ENCODE results near the gene HLA-DRB5. TPM values are rescaled to one million over a fixed set of nuclear protein-coding genes. Genes with fewer than 3 reads are reported as not detected.
"Not testable (repeated sequence)": the region's sequence is repeated elsewhere in the genome, so short reads cannot be mapped to it uniquely, and the experiment has no call there.

The HLA-DRB5 gene
- total RNA-seq: 10 to 100 TPM; 22.9 to 98.5 (median 60.7) TPM
- 0.45 TPM for polyA plus RNA-seq
- long read RNA-seq, donor 1, transcript HLA-DRB5-201 (6 exons, 1,260 nt): major isoform, 47 of 57 reads
- long read RNA-seq, donor 1, partial matches to known transcripts: 8 of 57 reads
- long read RNA-seq, donor 1, other reads (novel, unspliced or antisense): 2 of 57 reads
- long read RNA-seq, donor 2: 0 reads
- long read RNA-seq, donor 3, transcript HLA-DRB5-201 (6 exons, 1,260 nt): major isoform, 70 of 77 reads
- long read RNA-seq, donor 3, partial matches to known transcripts: 0 of 77 reads
- long read RNA-seq, donor 3, other reads (novel, unspliced or antisense): 7 of 77 reads
- long read RNA-seq, donor 4, transcript HLA-DRB5-201 (6 exons, 1,260 nt): major isoform, 25 of 36 reads
- long read RNA-seq, donor 4, partial matches to known transcripts: 9 of 36 reads
- long read RNA-seq, donor 4, other reads (novel, unspliced or antisense): 2 of 36 reads

DNA sequence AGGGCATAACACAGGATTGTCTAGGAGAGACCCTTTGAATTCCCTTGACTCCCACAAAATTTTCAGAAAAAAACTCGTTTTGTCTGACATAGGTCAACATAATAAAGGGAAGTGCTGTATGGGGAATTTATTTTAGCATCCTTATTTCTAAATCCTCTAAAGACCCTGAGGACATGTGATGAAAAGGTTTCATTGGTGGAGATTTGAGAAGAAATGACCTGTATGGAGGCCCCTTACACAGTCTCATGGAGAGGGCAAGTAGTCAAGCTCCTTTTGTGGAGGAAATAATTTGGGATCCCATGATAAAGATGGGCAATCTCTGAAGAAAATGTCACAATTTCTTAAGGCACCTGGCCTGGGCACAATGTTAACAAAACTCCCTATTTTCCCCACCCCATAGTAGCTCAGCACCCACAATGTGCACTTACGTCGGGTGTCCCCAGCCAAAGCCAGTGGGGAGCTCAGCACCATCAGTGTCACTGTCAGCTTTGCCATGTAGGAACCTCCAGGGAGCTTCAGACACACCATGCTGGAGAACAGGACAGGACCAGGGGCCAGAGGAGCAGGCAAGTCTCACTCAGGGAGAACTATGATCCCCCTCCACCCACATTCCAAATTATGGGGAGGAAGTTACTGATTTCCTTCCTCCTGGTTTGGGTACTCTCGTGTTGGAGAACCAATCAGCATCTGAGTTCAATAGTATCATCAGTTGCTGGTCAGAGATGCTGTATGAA lies at the start of gene HLA-DRB5:
HLA-DRB5 (minus strand) TSS at position 591 of the 734 bp plus-strand sequence; CDS start at position 528, 63 bp downstream.
- DNase-seq (peak in 2 of 3 donors; percentile 19 to 60), ATAC-seq (peak; percentile 88 to 97)
- Histone ChIP-seq H3K4me1 (ENCODE audit: control insufficient read depth, insufficient read depth, low read length) (no peaks in the 10 kb centered on the region), H3K27ac (ENCODE audit: low read length) (peak within 1 kb of the TSS; percentile 81), H3K4me3 (ENCODE audit: low read length) (no peak within 1 kb of the TSS), H3K27me3 (ENCODE audit: control insufficient read depth, insufficient read depth) (no peaks in the 10 kb centered on the region), H3K9me3 (ENCODE audit: control insufficient read depth, low read length) (no peaks in the 10 kb centered on the region)
- 33% methylated on average over 2 of the region's 4 CpGs for WGBS
- intact Hi-C loops (cut with DNase I): no loop called here

- WGBS: 0% methylated on average over 3 of the region's 3 CpGs
- no peaks in the 10 kb centered on the region for H3K27me3 ChIP-seq (ENCODE audit: control insufficient read depth, insufficient read depth)
- no peak overlapping the region for H3K4me3 ChIP-seq (ENCODE audit: low read length)
- DNase-seq: no peak
- no peak overlapping the region for H3K27ac ChIP-seq (ENCODE audit: low read length)
- no peaks in the 10 kb centered on the region for H3K9me3 ChIP-seq (ENCODE audit: control insufficient read depth, low read length)
- no peaks in the 10 kb centered on the region for H3K4me1 ChIP-seq (ENCODE audit: control insufficient read depth, insufficient read depth, low read length)
- intact Hi-C loops (cut with DNase I): no loop called here
- ATAC-seq: no peak
Measured at GRCh38 chr6:32578962-32579361, 48.9 kb upstream of the HLA-DRB5 start.

DNA sequence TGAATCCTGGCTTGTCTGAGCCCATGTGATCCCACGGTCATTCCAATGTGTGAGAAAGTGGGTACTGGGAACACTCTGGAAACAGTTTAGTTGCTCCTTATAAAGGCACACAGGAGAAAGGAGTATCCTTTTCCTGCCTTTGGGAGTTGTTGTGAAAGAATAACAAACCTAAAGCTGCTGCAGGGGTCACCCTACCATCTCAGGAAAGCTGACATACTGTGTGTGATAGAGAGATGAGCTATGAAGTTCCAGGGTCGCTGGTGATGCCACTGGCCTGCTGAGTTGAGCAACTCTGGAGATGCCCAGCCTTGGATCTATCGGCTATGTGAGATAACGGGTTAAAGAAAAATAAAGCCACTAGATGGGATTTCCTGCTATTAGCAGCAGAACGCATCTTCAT lies 47.4 kb upstream of the HLA-DRB5 start:
- H3K4me1 ChIP-seq (ENCODE audit: control insufficient read depth, insufficient read depth, low read length); DNase-seq; H3K27ac ChIP-seq (ENCODE audit: low read length); H3K9me3 ChIP-seq (ENCODE audit: control insufficient read depth, low read length); ATAC-seq; H3K27me3 ChIP-seq (ENCODE audit: control insufficient read depth, insufficient read depth); intact Hi-C loops (cut with DNase I); H3K4me3 ChIP-seq (ENCODE audit: low read length): not testable (repeated sequence)
- 22% methylated on average over 5 of the region's 5 CpGs for WGBS

GRCh38 chr6:32576250-32576649 lies 46.2 kb upstream of the HLA-DRB5 start:
- ATAC-seq (no peak), DNase-seq (no peak)
- Histone ChIP-seq H3K4me1 (ENCODE audit: control insufficient read depth, insufficient read depth, low read length) (no peaks in the 10 kb centered on the region), H3K27ac (ENCODE audit: low read length) (no peak overlapping the region), H3K27me3 (ENCODE audit: control insufficient read depth, insufficient read depth) (no peaks in the 10 kb centered on the region), H3K9me3 (ENCODE audit: control insufficient read depth, low read length) (no peaks in the 10 kb centered on the region), H3K4me3 (ENCODE audit: low read length) (no peak overlapping the region)
- WGBS: 77% methylated on average over 1 of the region's 1 CpG
- intact Hi-C loops (cut with DNase I): no loop called here

DNA sequence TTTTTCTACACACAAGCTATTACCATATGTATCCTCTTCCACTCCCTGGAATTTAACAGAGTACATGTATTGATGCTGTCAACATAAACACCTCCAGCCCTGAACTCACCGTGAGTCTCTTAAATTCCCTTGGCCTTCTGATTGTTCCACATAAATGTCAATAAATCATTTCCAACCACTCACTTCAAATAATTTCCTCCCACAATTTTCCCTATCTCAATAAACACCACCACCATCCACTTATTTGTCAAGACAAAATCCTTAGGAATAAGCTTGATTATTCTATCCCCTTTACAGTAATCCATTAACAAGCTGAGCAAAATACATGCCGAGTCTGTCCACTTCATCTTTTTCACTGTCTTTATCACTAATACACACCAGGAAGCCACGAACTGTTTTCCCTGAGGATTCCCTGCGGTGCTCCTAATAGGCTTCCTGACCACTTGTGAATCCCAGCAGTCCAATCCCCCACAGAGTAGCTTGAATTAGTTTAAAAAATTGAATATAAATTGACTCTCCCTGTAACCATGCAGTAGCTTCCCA lies 40.3 kb upstream of the HLA-DRB5 start:
- WGBS: 34% methylated on average over 2 of the region's 4 CpGs
- no peak for DNase-seq
- Histone ChIP-seq H3K4me1 (ENCODE audit: control insufficient read depth, insufficient read depth, low read length) (no peaks in the 10 kb centered on the region), H3K9me3 (ENCODE audit: control insufficient read depth, low read length) (no peaks in the 10 kb centered on the region), H3K27ac (ENCODE audit: low read length) (no peak overlapping the region), H3K27me3 (ENCODE audit: control insufficient read depth, insufficient read depth) (no peaks in the 10 kb centered on the region), H3K4me3 (ENCODE audit: low read length) (no peak overlapping the region)
- ATAC-seq: no peak
- intact Hi-C loops (cut with DNase I): no loop called here

DNA sequence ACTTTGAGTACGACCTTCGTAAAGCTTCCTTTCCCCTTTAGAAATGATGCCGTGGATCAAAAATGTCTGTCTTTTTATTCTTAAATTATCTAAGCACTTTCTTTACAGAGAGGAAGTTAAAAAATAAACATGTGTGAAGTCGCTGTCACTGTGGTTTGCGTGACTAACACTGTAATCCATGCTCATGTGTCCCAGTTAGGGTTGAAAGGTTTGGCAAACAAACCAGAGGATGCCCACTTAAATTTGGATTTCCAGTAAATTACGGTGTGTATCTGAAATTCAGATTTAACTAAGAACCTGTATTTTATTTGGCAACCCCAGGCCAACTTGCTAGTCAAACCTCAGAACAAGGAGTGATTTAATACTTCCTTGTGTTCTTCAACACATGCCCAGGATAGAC lies 38.5 kb upstream of the HLA-DRB5 start:
- H3K4me3 ChIP-seq (ENCODE audit: low read length): no peak overlapping the region
- H3K4me1 ChIP-seq (ENCODE audit: control insufficient read depth, insufficient read depth, low read length): no peaks in the 10 kb centered on the region
- ATAC-seq (no peak), DNase-seq (no peak)
- no peak overlapping the region for H3K27ac ChIP-seq (ENCODE audit: low read length)
- H3K27me3 ChIP-seq (ENCODE audit: control insufficient read depth, insufficient read depth): no peaks in the 10 kb centered on the region
- 0% methylated on average over 4 of the region's 6 CpGs for WGBS
- intact Hi-C loops (cut with DNase I): no loop called here
- no peaks in the 10 kb centered on the region for H3K9me3 ChIP-seq (ENCODE audit: control insufficient read depth, low read length)

GRCh38 chr6:32566957-32567356 lies 36.9 kb upstream of the HLA-DRB5 start:
- Histone ChIP-seq H3K9me3 (ENCODE audit: control insufficient read depth, low read length) (no peaks in the 10 kb centered on the region), H3K4me3 (ENCODE audit: low read length) (no peak overlapping the region), H3K27me3 (ENCODE audit: control insufficient read depth, insufficient read depth) (no peaks in the 10 kb centered on the region), H3K4me1 (ENCODE audit: control insufficient read depth, insufficient read depth, low read length) (no peaks in the 10 kb centered on the region), H3K27ac (ENCODE audit: low read length) (no peak overlapping the region)
- ATAC-seq (no peak), DNase-seq (no peak)
- intact Hi-C loops (cut with DNase I): no loop called here
- WGBS: 31% methylated on average over 3 of the region's 8 CpGs

GRCh38 chr6:32565511-32565910 lies 35.4 kb upstream of the HLA-DRB5 start:
- no peak for DNase-seq
- no peak for ATAC-seq

GRCh38 chr6:32562940-32563339 lies 32.9 kb upstream of the HLA-DRB5 start:
- no peak overlapping the region for H3K27ac ChIP-seq (ENCODE audit: low read length)
- DNase-seq (no peak), ATAC-seq (no peak)
- H3K4me3 ChIP-seq (ENCODE audit: low read length): no peak overlapping the region
- H3K4me1 ChIP-seq (ENCODE audit: control insufficient read depth, insufficient read depth, low read length): no peaks in the 10 kb centered on the region
- intact Hi-C loops (cut with DNase I): no loop called here
- H3K27me3 ChIP-seq (ENCODE audit: control insufficient read depth, insufficient read depth): no peaks in the 10 kb centered on the region
- WGBS: no CpG with 5 or more reads among the region's 2 CpGs
- no peaks in the 10 kb centered on the region for H3K9me3 ChIP-seq (ENCODE audit: control insufficient read depth, low read length)

More at GRCh38 chr6:32565511-32565910, 35.4 kb upstream of the HLA-DRB5 start:
- H3K4me3 ChIP-seq (ENCODE audit: low read length): no peak overlapping the region
- WGBS: no CpG with 5 or more reads among the region's 1 CpG
- no peaks in the 10 kb centered on the region for H3K9me3 ChIP-seq (ENCODE audit: control insufficient read depth, low read length)
- intact Hi-C loops (cut with DNase I): no loop called here
- no peak overlapping the region for H3K27ac ChIP-seq (ENCODE audit: low read length)
- H3K4me1 ChIP-seq (ENCODE audit: control insufficient read depth, insufficient read depth, low read length): no peaks in the 10 kb centered on the region
- no peaks in the 10 kb centered on the region for H3K27me3 ChIP-seq (ENCODE audit: control insufficient read depth, insufficient read depth)

GRCh38 chr6:32559747-32560146 lies 29.7 kb upstream of the HLA-DRB5 start:
- WGBS: no CpG with 5 or more reads among the region's 7 CpGs
- no peak for DNase-seq
- Histone ChIP-seq H3K4me3 (ENCODE audit: low read length) (no peak overlapping the region), H3K9me3 (ENCODE audit: control insufficient read depth, low read length) (no peaks in the 10 kb centered on the region), H3K27me3 (ENCODE audit: control insufficient read depth, insufficient read depth) (no peaks in the 10 kb centered on the region), H3K27ac (ENCODE audit: low read length) (no peak overlapping the region), H3K4me1 (ENCODE audit: control insufficient read depth, insufficient read depth, low read length) (no peaks in the 10 kb centered on the region)
- intact Hi-C loops (cut with DNase I): no loop called here
- no peak for ATAC-seq

GRCh38 chr6:32558426-32559057 lies 28.5 kb upstream of the HLA-DRB5 start:
- intact Hi-C loops (cut with DNase I): no loop called here
- Histone ChIP-seq H3K4me1 (ENCODE audit: control insufficient read depth, insufficient read depth, low read length) (no peaks in the 10 kb centered on the region), H3K27ac (ENCODE audit: low read length) (no peak overlapping the region), H3K4me3 (ENCODE audit: low read length) (no peak overlapping the region), H3K27me3 (ENCODE audit: control insufficient read depth, insufficient read depth) (no peaks in the 10 kb centered on the region), H3K9me3 (ENCODE audit: control insufficient read depth, low read length) (no peaks in the 10 kb centered on the region)
- DNase-seq (no peak), ATAC-seq (peak in 1 of 2 donors; percentile 68)
- 6% methylated on average over 12 of the region's 13 CpGs for WGBS
